CD4-positive, CD25-positive, alpha-beta regulatory T cell (primary cell): ENCODE data around the gene RBMS2. TPM values are rescaled to one million over a fixed set of nuclear protein-coding genes. Genes with fewer than 3 reads are reported as not detected.

Source experiments
- ATAC-seq, 2 donors: fragments of 150-1000 bp; cut with Tn5 transposase; one replicate each; pipeline ENCODE4 v1.10.0; 2021; ENCODE audit warnings: low read depth in 2 of 2, moderate number of reproducible peaks in 2 of 2, moderate library complexity in 1 of 2
- DNase-seq, 3 donors: peaks; one replicate each; pipeline versions ENCODE4 v3.0.0 to v3.0.0-alpha.2; 2012 to 2022; ENCODE audit warnings: mixed read lengths in 1 of 3
- H3K27ac ChIP-seq: one replicate; pipeline ENCODE4 v1.7.0; 2013; ENCODE audit warnings: mild to moderate bottlenecking, low read length; ENCODE audit not compliant: insufficient read depth, poor library complexity, severe bottlenecking
- H3K27me3 ChIP-seq: one replicate; pipeline ENCODE4 v1.7.0; 2013; ENCODE audit warnings: low read length; ENCODE audit not compliant: control insufficient read depth, insufficient read depth
- H3K36me3 ChIP-seq: one replicate; pipeline ENCODE4 v1.7.0; 2013; ENCODE audit warnings: mild to moderate bottlenecking, low read length, moderate library complexity; ENCODE audit not compliant: control insufficient read depth, insufficient read depth
- H3K4me1 ChIP-seq: 2 replicates; pipeline ENCODE4 v1.7.0; 2013; ENCODE audit warnings: mild to moderate bottlenecking, low read length; ENCODE audit not compliant: insufficient read depth, control insufficient read depth, poor library complexity, severe bottlenecking
- H3K4me3 ChIP-seq: one replicate; pipeline ENCODE4 v1.7.0; 2013; ENCODE audit warnings: low read depth, mild to moderate bottlenecking, low read length, moderate library complexity
- H3K9me3 ChIP-seq, 2 experiments: 1 replicate in 1 of 2; 2 replicates in 1 of 2; pipeline ENCODE4 v1.7.0; 2013; ENCODE audit warnings: low read length in 2 of 2, mild to moderate bottlenecking in 1 of 2, moderate library complexity in 1 of 2; ENCODE audit not compliant: control insufficient read depth in 2 of 2
- H3K27ac Mint-ChIP-seq, 3 donors: one replicate each; pipeline ENCODE4 v1.8.0; 2020 to 2022; ENCODE audit warnings: mild to moderate bottlenecking in 3 of 3, mixed read lengths in 3 of 3, moderate library complexity in 2 of 3
- H3K27me3 Mint-ChIP-seq: one replicate; pipeline ENCODE4 v1.8.0; 2022; ENCODE audit warnings: mild to moderate bottlenecking, mixed read lengths
- H3K36me3 Mint-ChIP-seq: one replicate; pipeline ENCODE4 v1.8.0; 2020; ENCODE audit warnings: mixed read lengths
- H3K4me1 Mint-ChIP-seq, 4 donors: one replicate each; pipeline ENCODE4 v1.8.0; 2020 to 2022; ENCODE audit warnings: mixed read lengths in 4 of 4, mild to moderate bottlenecking in 1 of 4
- H3K4me3 Mint-ChIP-seq, 4 donors: one replicate each; pipeline ENCODE4 v1.8.0; 2020 to 2022; ENCODE audit warnings: mild to moderate bottlenecking in 4 of 4, mixed read lengths in 4 of 4, moderate library complexity in 3 of 4
- H3K9me3 Mint-ChIP-seq, 7 donors: one replicate each; pipeline ENCODE4 v1.8.0; 2020 to 2022; ENCODE audit warnings: mixed read lengths in 7 of 7, mild to moderate bottlenecking in 3 of 7, moderate library complexity in 2 of 7
- polyA plus RNA-seq, 4 donors: library from polyadenylated mRNA; unstranded; fragments of 300-500 nt; fragmentation: Illumina TruSeq; gene quantifications; one replicate each; pipeline ENCODE4 v1.2.3, GENCODE V29; 2021
- total RNA-seq: library from RNA; stranded (reverse); gene quantifications from one replicate; pipeline ENCODE4 v1.2.3, GENCODE V29; 2022

The RBMS2 gene, protein sequence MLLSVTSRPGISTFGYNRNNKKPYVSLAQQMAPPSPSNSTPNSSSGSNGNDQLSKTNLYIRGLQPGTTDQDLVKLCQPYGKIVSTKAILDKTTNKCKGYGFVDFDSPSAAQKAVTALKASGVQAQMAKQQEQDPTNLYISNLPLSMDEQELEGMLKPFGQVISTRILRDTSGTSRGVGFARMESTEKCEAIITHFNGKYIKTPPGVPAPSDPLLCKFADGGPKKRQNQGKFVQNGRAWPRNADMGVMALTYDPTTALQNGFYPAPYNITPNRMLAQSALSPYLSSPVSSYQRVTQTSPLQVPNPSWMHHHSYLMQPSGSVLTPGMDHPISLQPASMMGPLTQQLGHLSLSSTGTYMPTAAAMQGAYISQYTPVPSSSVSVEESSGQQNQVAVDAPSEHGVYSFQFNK
- 3.1 TPM for total RNA-seq
- polyA plus RNA-seq, result under 1 TPM in 3 of 4 donors, not detected in 1; 0.14 to 0.41 (median 0.23) TPM

GRCh38 chr12:56521590-56522371 lies at the start of gene RBMS2:
Gene RBMS2, plus strand, starts transcription at chr12:56521820. Its CDS starts 204 bp downstream, at chr12:56522024.
- peak; percentile 58 to 90 for ATAC-seq

DNA sequence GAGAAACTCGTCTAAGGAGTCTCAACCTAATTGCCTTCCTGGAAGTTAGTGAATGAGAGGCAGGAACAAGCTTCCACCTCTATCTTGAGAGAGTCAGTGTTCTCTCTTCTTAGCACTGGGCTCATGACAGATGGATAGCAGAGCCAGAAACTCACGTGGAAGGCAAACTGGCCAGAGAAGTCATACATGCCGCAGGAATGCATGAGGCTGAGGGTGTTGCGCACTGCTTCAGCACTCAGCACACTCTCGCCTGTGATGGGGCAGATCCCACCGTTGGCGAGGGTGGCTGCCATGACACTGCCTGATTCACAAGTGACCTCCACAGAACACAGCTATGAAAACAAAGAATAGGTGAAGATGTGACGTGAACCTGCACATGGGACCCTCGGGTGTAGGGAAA lies 47.2 kb upstream of the RBMS2 start:
- H3K27me3 Mint-ChIP-seq, result no peaks in the 10 kb centered on the region
- H3K4me1 Mint-ChIP-seq, result peaks cover 9 to 25% (median 17%) of the 10 kb centered on the region in 4 donors
- DNase-seq, result no peak
- Histone ChIP-seq H3K27ac (no peak overlapping the region), H3K27me3 (no peaks in the 10 kb centered on the region), H3K4me1 (peaks cover 11% of the 10 kb centered on the region), H3K4me3 (no peak overlapping the region), H3K36me3 (peaks cover 4% of the 10 kb centered on the region), H3K9me3 (no peaks in the 10 kb centered on the region)
- H3K27ac Mint-ChIP-seq, result peak overlapping the region in 1 of 3 donors; percentile 38
- peaks cover 11% of the 10 kb centered on the region for H3K36me3 Mint-ChIP-seq
- H3K9me3 Mint-ChIP-seq, result no peaks in the 10 kb centered on the region
- no peak for ATAC-seq
- H3K4me3 Mint-ChIP-seq, result no peak overlapping the region

More at GRCh38 chr12:56521590-56522371, at the start of gene RBMS2:
- peak within 1 kb of the TSS; percentile 64 for H3K4me3 ChIP-seq
- peak; percentile 16 to 53 (median 22) for DNase-seq
- Mint-ChIP-seq H3K4me3 (peak within 1 kb of the TSS; percentile 39 to 91 (median 84)), H3K27ac (peak within 1 kb of the TSS; percentile 54 to 92 (median 82)), H3K9me3 (peaks cover 0 to 2% (median 0%) of the 10 kb centered on the region in 7 donors), H3K4me1 (peaks cover 0 to 28% (median 11%) of the 10 kb centered on the region in 4 donors), H3K27me3 (peaks cover 20% of the 10 kb centered on the region), H3K36me3 (no peaks in the 10 kb centered on the region)
- no peak within 1 kb of the TSS for H3K27ac ChIP-seq
- peaks cover 17% of the 10 kb centered on the region for H3K4me1 ChIP-seq
- no peaks in the 10 kb centered on the region for H3K36me3 ChIP-seq
- no peaks in the 10 kb centered on the region for H3K9me3 ChIP-seq
- H3K27me3 ChIP-seq, result no peaks in the 10 kb centered on the region

GRCh38 chr12:56476143-56476542 lies 45.5 kb upstream of the RBMS2 start:
- Mint-ChIP-seq H3K36me3 (peaks cover 15% of the 10 kb centered on the region), H3K27me3 (no peaks in the 10 kb centered on the region), H3K27ac (peak overlapping the region in 1 of 3 donors; percentile 92), H3K4me3 (no peak overlapping the region), H3K9me3 (no peaks in the 10 kb centered on the region), H3K4me1 (peaks cover 11 to 12% (median 12%) of the 10 kb centered on the region in 4 donors)
- DNase-seq, result no peak
- H3K4me3 ChIP-seq, result no peak overlapping the region
- no peaks in the 10 kb centered on the region for H3K4me1 ChIP-seq
- no peaks in the 10 kb centered on the region for H3K27me3 ChIP-seq
- H3K36me3 ChIP-seq, result peaks cover 4% of the 10 kb centered on the region
- H3K27ac ChIP-seq, result no peak overlapping the region
- no peak for ATAC-seq
- no peaks in the 10 kb centered on the region for H3K9me3 ChIP-seq

DNA sequence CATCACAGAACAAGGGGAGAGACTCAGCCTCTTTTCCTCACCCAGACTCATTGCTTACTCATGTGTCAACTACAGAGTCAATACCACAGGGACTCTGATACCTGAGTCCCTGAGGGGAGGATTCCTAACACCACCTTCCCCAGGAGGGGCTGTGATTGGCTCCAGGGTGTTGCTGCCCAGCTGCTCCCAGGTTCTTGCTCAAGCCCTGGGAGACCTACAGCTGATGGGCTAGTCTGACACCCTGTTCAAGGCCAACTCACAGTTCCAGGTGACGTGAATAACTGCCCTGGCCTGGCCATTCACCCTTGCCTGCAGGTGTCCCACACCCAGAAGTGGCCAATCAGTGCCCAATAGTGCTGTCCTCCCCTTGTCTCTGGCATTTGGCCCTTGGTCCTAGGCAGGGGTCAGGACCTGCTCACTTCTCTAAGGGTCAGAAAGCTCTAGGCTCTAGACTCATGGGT lies 44.6 kb upstream of the RBMS2 start:
- H3K27ac ChIP-seq, result no peak overlapping the region
- no peak for ATAC-seq
- no peaks in the 10 kb centered on the region for H3K9me3 Mint-ChIP-seq

DNA sequence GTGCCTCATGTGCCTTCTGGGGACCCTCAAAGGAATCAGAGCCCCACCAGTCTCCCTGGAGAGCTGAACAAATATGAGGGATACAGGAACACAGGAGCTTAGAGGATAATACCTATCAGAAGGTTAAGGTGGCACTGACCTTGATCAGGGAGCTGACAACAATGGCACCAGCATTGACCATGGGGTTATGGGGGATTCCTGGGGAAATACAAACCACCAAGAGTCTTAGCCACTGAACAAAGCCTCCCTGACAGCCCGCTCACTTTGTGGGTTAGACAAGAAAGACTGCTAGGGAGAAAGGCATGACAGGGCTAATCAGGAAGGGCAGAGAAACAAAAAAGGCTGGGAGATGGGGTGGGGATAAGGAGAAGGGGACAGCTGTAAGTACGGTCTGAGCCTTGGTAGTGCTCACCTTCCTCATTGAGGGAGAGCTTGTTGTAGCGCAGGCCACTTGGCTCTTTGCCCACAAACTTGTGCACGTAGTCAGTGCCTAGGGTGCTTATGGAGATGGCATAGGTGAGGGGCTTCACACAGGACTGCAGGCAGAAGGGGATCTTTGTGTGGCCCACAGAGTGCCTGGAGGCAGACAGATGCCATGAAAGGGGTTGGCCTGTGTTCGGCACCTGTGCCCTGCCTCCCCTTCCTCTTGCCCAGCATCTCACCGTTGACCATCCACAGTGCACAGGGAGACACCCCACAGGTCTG lies 43.9 kb upstream of the RBMS2 start:
- no peak overlapping the region for H3K27ac ChIP-seq
- H3K4me3 ChIP-seq, result no peak overlapping the region
- no peaks in the 10 kb centered on the region for H3K36me3 ChIP-seq
- Mint-ChIP-seq H3K4me3 (no peak overlapping the region), H3K9me3 (no peaks in the 10 kb centered on the region), H3K27ac (no peak overlapping the region), H3K4me1 (peaks cover 0 to 12% (median 9%) of the 10 kb centered on the region in 4 donors), H3K27me3 (no peaks in the 10 kb centered on the region), H3K36me3 (peaks cover 15% of the 10 kb centered on the region)
- DNase-seq (no peak), ATAC-seq (no peak)
- H3K9me3 ChIP-seq, result no peaks in the 10 kb centered on the region
- H3K27me3 ChIP-seq, result no peaks in the 10 kb centered on the region
- H3K4me1 ChIP-seq, result no peaks in the 10 kb centered on the region

More for the DNA sequence above, 44.6 kb upstream of the RBMS2 start:
- Histone ChIP-seq H3K4me1 (no peaks in the 10 kb centered on the region), H3K9me3 (no peaks in the 10 kb centered on the region), H3K36me3 (no peaks in the 10 kb centered on the region), H3K4me3 (no peak overlapping the region), H3K27me3 (no peaks in the 10 kb centered on the region)
- no peaks in the 10 kb centered on the region for H3K27me3 Mint-ChIP-seq
- peaks cover 3 to 12% (median 9%) of the 10 kb centered on the region in 4 donors for H3K4me1 Mint-ChIP-seq
- peak overlapping the region in 1 of 3 donors; percentile 38 for H3K27ac Mint-ChIP-seq
- no peak overlapping the region for H3K4me3 Mint-ChIP-seq
- peaks cover 15% of the 10 kb centered on the region for H3K36me3 Mint-ChIP-seq
- DNase-seq, result no peak

DNA sequence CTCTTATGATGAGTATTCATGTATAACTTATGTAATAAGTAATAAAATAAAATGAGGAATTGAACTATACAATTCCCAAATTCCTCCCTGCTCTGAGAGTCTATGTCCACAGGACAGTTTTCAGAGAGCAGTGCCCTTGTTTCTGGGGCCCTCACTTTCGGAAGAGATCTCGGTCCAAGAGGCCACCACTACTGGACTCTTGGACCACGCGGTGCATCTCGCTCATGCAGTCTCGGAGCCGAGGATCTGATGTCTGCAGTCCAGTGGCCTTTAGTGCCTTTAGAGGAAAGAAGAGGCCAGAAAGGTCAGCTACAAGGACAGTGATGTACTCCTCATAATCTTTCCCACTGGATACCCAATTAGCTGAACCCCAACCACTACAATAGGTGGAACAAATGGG lies 42.0 kb upstream of the RBMS2 start:
- H3K4me3 Mint-ChIP-seq, result no peak overlapping the region

DNA sequence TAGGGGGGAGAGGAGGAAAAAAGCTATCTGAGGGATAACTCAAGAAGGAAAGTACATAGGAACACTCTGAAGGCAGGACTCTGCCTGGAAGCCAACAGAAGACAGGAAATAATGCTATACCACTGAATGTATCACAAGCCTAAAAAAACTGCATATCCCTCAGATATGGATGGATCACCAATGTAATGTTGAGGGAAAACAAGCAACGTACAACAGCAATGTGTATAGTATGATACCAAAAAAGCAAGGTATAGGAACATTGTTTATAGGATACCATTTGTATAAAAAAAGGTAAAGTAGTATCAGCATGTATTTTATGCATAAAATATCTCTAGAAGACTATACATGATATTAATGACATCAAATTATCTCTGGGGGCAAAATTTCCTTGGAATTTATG lies 37.1 kb upstream of the RBMS2 start:
- Histone ChIP-seq H3K27ac (no peak overlapping the region), H3K9me3 (no peaks in the 10 kb centered on the region), H3K4me3 (no peak overlapping the region), H3K36me3 (no peaks in the 10 kb centered on the region), H3K27me3 (peaks cover 7% of the 10 kb centered on the region), H3K4me1 (peaks cover 17% of the 10 kb centered on the region)
- ATAC-seq, result no peak
- Mint-ChIP-seq H3K27me3 (peaks cover 7% of the 10 kb centered on the region), H3K4me1 (peaks cover 7 to 25% (median 15%) of the 10 kb centered on the region in 4 donors), H3K36me3 (peaks cover 8% of the 10 kb centered on the region), H3K9me3 (no peaks in the 10 kb centered on the region), H3K27ac (no peak overlapping the region), H3K4me3 (no peak overlapping the region)
- DNase-seq, result no peak

More for the DNA sequence above, 42.0 kb upstream of the RBMS2 start:
- ATAC-seq, result no peak
- no peak overlapping the region for H3K27ac Mint-ChIP-seq
- H3K4me3 ChIP-seq, result no peak overlapping the region
- H3K9me3 Mint-ChIP-seq, result no peaks in the 10 kb centered on the region
- no peaks in the 10 kb centered on the region for H3K36me3 ChIP-seq
- H3K36me3 Mint-ChIP-seq, result peaks cover 8% of the 10 kb centered on the region
- H3K9me3 ChIP-seq, result no peaks in the 10 kb centered on the region
- no peaks in the 10 kb centered on the region for H3K27me3 Mint-ChIP-seq
- no peaks in the 10 kb centered on the region for H3K27me3 ChIP-seq
- H3K27ac ChIP-seq, result no peak overlapping the region
- no peaks in the 10 kb centered on the region for H3K4me1 ChIP-seq
- H3K4me1 Mint-ChIP-seq, result peaks cover 0 to 9% (median 6%) of the 10 kb centered on the region in 4 donors
- no peak for DNase-seq
